HG03066 (cell line): ENCODE data around the gene RNU6-9.

ENCODE experiments used
- ATAC-seq: cut with Tn5 transposase; IDR thresholded peaks from one replicate; pipeline ENCODE4 v1.9.1; 2021; ENCODE audit warnings: low read depth; ENCODE audit not compliant: unreplicated experiment

The RNU6-9 gene

GRCh38 chr19:861141-861755, 32.0 kb upstream of the RNU6-9 start:
- no peak for ATAC-seq

GRCh38 chr19:861756-862580, 31.3 kb upstream of the RNU6-9 start:
- ATAC-seq: no peak

- no peak for ATAC-seq
These were observed 30.5 kb upstream of the RNU6-9 start for GRCh38 chr19:862581-863314.

DNA sequence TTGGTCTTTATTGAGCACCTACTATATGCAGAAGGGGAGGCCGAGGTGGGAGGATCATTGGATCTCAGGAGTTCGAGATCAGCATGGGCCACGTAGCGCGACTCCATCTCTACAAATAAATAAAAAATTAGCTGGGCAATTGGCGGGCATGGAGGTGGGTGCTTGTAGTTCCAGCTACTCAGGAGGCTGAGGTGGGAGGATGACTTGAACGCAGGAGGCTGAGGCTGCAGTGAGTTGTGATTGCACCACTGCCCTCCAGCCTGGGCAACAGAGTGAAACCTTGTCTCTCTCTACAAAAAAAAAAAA, 30.0 kb upstream of the RNU6-9 start:
- ATAC-seq: no peak

GRCh38 chr19:866769-867300, 26.4 kb upstream of the RNU6-9 start:
- no peak for ATAC-seq

GRCh38 chr19:867301-867793, 25.9 kb upstream of the RNU6-9 start:
- ATAC-seq: no peak

- ATAC-seq: no peak
These were observed 25.3 kb upstream of the RNU6-9 start for GRCh38 chr19:867855-868457.

- no peak for ATAC-seq
These were observed 24.6 kb upstream of the RNU6-9 start for GRCh38 chr19:868458-869244.

DNA sequence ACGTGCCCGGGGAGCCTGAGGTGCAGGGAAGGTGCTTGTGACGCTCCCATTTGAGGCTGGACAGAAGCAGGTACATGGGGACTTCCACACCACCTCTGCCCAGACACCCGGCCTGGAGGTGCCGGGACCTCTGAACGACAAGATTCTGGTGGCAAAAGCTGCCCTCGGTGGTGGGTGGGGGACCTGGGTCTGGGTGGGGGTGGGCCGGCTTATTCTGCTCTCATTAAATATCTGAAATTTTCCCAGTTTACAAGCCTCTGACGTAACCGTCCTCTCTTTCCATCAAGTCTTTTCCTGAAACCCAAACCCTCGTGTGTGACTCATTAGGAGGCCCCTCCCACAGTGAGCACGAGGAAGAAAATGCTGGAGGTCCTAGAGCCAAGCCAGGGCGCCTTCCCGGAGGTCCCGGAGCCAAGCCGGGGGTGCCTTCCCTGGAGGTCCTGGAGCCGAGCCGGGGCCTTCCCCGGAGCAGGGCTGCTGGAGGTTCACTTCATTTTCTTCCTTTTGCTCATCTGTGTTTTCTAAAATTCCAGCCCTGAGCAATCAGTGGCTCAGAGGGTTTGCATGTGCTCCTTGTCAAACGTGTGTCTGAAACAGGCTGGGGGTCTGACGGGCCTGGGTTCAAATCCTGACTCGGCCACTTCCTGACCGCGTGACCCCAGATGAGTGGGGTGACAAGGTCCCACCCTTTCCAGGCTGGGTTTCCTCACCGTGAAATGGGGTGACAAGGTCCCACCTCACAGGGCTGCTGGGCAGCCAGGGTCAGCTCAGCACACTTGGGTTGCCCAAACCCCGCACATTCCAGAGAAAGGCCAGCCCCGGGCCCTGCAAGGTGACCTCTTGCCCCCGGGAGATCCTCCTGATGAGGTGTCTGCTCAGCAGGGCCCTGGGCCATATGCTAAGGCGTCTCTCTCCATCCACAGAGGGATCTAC, 23.8 kb upstream of the RNU6-9 start:
- ATAC-seq: no peak

- no peak for ATAC-seq
These were observed 23.0 kb upstream of the RNU6-9 start for GRCh38 chr19:870314-870713.

DNA sequence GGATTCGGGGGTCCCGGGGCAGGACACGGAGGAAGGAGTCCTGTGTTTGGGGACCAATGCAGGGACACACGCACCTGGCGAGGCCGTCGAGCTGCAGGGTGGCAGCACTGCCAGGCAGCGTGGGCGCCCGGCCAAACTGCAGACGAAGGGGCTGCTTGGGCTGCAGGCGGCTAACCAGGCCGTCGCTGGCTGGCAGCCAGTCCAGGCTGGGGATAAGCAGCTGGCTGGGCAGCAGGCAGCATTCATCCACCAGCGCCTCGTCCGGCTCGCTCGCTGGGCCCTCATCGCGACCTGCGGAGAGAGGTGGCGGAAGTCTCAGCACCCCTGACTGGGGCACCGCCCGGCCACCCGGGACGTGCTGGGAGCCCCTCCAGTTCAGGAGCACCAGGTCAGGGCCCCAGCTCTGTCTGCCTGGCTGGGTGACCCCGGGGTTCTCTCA, 22.3 kb upstream of the RNU6-9 start:
- no peak for ATAC-seq

- no peak for ATAC-seq
These were observed 21.6 kb upstream of the RNU6-9 start for GRCh38 chr19:871446-872265.

DNA sequence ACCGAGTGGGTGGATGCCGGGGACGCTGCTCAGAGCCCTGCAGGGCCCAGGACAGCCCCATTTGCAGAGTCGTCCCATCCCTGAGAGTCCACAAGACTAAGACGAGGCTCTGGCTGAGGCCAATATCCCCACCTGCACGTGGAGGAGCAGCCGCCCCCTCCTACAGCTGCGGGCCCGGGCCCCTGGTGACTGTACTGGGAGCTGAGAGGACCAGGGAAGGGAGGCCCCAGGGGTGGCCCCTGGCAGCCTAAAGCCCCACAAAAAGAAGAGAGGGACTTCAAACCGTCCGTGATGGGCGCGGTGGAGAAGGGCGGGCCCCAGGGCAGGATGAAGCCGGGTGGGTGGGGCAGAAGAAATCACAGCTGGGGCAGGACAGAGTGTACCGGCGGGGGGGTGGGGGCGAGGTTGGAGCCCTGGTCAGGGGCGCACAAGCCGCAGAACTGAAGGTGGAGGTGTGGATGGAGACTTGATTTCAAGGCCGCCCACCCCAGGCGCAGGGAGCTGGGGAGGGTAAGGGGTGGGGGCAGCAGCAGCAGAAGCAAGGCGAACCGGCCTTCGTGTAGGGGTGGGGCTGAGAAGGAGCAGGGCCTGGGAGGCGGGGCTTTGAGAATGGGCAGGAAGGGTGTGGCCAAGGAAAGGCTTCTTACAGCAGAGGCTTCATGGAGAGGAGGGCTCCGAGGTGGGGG, 20.9 kb upstream of the RNU6-9 start:
- no peak for ATAC-seq

DNA sequence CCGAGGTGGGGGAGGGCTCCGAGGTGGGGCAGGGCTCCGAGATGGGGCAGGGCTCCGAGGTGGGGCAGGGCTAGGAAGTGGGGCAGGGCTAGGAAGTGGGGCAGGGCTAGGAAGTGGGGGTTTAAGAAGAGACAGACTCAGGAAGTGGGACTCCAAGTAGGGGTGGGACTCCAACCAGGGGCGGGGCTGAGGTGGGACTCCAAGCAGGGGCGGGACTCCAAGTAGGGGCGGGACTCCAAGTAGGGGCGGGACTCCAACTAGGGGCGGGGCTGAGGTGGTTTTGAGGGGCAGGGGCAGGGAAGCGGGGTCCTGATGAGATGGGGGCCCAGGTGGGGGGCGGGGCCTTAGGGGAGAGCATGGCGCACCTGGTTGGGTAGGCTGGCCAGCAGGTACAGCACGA, 20.2 kb upstream of the RNU6-9 start:
- no peak for ATAC-seq

DNA sequence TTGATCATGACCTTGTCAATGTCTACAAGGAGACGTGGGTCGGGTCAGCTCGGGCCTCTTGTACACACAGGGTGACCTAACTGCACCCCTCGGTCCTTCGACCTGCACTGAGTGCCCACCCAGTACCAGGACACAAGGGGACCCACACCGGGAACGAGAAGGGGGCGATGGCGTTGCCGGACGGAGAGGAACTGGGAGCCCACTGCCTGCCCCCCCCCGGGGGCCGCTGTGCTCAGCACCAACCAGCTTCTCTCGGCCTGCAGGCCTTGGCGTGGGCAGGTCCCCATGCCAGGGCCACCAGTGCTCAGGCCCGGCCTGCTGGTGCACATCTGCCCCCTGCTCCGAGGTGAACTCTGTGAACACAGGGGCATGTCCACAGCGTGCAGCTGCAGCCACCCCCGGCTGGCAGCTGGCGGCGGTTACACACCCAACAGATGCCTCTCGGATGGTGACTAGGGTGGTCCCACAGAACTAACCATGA, 19.7 kb upstream of the RNU6-9 start:
- ATAC-seq: no peak

GRCh38 chr19:875265-875879, 17.9 kb upstream of the RNU6-9 start:
- ATAC-seq: no peak

DNA sequence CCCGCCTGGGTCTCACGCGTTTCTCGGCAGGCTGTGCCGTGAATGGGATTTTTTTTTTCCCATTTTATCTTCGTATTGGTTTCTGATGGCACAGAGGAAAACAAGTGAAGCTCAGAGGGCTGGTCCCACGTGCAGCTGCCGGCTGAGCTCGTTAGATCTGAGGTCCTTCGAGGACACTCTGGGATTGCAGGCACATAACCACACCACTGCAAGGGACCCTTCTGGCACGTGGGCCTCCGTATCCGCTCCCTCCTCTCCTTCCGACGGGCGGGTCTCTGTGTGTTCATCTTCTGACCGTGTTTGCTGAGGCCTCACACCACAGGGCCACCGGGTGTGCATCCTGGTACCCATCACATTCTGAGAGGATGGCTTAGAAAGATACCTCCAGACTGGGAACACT, 17.2 kb upstream of the RNU6-9 start:
- ATAC-seq: no peak
